Esophagus muscularis mucosa (tissue), 4 donors: ENCODE measurements around the gene KCNA1. TPM values are rescaled to one million over a fixed set of nuclear protein-coding genes. Genes with fewer than 3 reads are reported as not detected.

Source experiments
- DNase-seq: peaks from one replicate; pipeline ENCODE4 v3.0.0-alpha.2; 2017; ENCODE audit errors: extremely low spot score
- H3K27ac ChIP-seq, 4 donors: fragments of 200-600 bp; sonication (generic); replicated peaks in 1 of 4; 1 replicate in 3 of 4; 2 replicates in 1 of 4; pipeline ENCODE4 v1.5.1; 2016 to 2019; ENCODE audit warnings: mild to moderate bottlenecking in 1 of 4
- H3K27me3 ChIP-seq, 4 donors: fragments of 200-600 bp; sonication (generic); one replicate each; pipeline versions ENCODE4 v1.5.1 to v1.6.0; 2016 to 2019
- H3K36me3 ChIP-seq, 4 donors: fragments of 200-600 bp; sonication (generic); one replicate each; pipeline ENCODE4 v1.5.1; 2016 to 2019
- H3K4me1 ChIP-seq, 4 donors: fragments of 200-600 bp; sonication (generic); one replicate each; pipeline ENCODE4 v1.5.1; 2016 to 2019
- H3K4me3 ChIP-seq, 4 donors: fragments of 200-600 bp; sonication (generic); 1 replicate in 2 of 4; 2 replicates in 2 of 4; pipeline ENCODE4 v1.5.1; 2016 to 2019; ENCODE audit warnings: mild to moderate bottlenecking in 4 of 4, moderate library complexity in 1 of 4
- H3K9me3 ChIP-seq, 4 donors: fragments of 200-600 bp; sonication (generic); 1 replicate in 3 of 4; 2 replicates in 1 of 4; pipeline ENCODE4 v1.5.1; 2016 to 2019
- EP300 ChIP-seq: sonication (generic); formaldehyde crosslinking; IDR thresholded peaks from one replicate; pipeline ENCODE4 v1.6.1; 2017; ENCODE audit warnings: antibody characterized with exemption
- POLR2A ChIP-seq: fragments of 450-650 bp; IDR thresholded peaks from one replicate; pipeline ENCODE4 v1.6.1; 2017; ENCODE audit warnings: antibody characterized with exemption, moderate library complexity, mild to moderate bottlenecking, low read depth
- POLR2AphosphoS5 ChIP-seq, 2 donors: sonication (generic); formaldehyde crosslinking; IDR thresholded peaks; one replicate each; pipeline ENCODE4 v1.6.1; 2017; ENCODE audit warnings: antibody characterized with exemption in 2 of 2
- WGBS: methylation state at CpG from one replicate; pipeline ENCODE4 v1.1.5; 2018; 5-methylcytosine and 5-hydroxymethylcytosine counted together
- intact Hi-C: fragments of 100-400 bp; cut with DNase I; formaldehyde crosslinking; loops from one replicate; pipeline ENCODE4 v1.15.1; 2023
- total RNA-seq, 4 donors: library from RNA; depleted of rRNA; stranded (reverse); fragments of >200 nt; gene quantifications; one replicate each; pipeline versions ENCODE4 v1.1.0 to v1.2.1, GENCODE V29; 2016
- TF ChIP-seq, protein P1 (sequence below), 3 experiments: fragments of 200-600 bp in 2 of 3; fragments of 450-650 bp in 1 of 3; sonication (generic) in 2 of 3; IDR thresholded peaks; one replicate each; pipeline ENCODE4 v1.5.1; 2017 to 2019; ENCODE audit warnings: antibody characterized with exemption in 3 of 3, mild to moderate bottlenecking in 2 of 3, moderate library complexity in 1 of 3

The KCNA1 gene
- total RNA-seq, 4 donors from 2014 or later, result 0.17 to 0.71 TPM; not detected in 2

GRCh38 chr12:4908684-4909409 lies 858 bp upstream of the KCNA1 start:
- Histone ChIP-seq H3K27me3 (peaks cover 0 to 90% (median 37%) of the 10 kb centered on the region in 4 donors), H3K27ac (no peak overlapping the region), H3K9me3 (no peaks in the 10 kb centered on the region), H3K4me3 (peak overlapping the region in 3 of 4 donors; percentile 47 to 61 (median 53)), H3K4me1 (peaks cover 22 to 31% (median 30%) of the 10 kb centered on the region in 4 donors), H3K36me3 (no peaks in the 10 kb centered on the region)
- DNase-seq, result peak; percentile 68
- 5% methylated on average over 27 of the region's 31 CpGs for whole genome bisulfite sequencing
- intact Hi-C loops, result no loop called here
- TF ChIP-seq EP300 (no peak), POLR2AphosphoS5 (IDR thresholded peaks at IDR 0.05) (no peak), POLR2A (no peak)
- TF ChIP-seq, protein P1, sequence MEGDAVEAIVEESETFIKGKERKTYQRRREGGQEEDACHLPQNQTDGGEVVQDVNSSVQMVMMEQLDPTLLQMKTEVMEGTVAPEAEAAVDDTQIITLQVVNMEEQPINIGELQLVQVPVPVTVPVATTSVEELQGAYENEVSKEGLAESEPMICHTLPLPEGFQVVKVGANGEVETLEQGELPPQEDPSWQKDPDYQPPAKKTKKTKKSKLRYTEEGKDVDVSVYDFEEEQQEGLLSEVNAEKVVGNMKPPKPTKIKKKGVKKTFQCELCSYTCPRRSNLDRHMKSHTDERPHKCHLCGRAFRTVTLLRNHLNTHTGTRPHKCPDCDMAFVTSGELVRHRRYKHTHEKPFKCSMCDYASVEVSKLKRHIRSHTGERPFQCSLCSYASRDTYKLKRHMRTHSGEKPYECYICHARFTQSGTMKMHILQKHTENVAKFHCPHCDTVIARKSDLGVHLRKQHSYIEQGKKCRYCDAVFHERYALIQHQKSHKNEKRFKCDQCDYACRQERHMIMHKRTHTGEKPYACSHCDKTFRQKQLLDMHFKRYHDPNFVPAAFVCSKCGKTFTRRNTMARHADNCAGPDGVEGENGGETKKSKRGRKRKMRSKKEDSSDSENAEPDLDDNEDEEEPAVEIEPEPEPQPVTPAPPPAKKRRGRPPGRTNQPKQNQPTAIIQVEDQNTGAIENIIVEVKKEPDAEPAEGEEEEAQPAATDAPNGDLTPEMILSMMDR (IDR thresholded peaks at IDR 0.05), result no peak

DNA sequence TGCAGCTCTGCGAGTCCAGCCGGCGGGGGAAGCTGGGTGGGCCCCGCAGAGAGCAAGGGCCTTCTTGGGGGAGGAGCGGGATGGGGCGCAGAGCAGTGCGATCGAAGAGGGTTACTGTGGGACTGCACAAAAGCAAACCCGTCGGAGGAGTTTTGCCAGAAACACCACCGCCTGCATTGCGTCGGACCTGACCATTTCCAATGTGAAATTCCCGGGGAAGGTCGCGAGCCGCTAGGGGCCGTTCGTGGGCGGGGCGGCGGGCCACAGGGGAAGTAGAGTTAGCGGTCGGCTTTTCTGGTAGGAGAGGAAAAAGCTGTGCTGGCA lies 333 bp upstream of the KCNA1 start:
- Histone ChIP-seq H3K27ac (no peak overlapping the region), H3K4me3 (peak overlapping the region; percentile 47 to 61 (median 52)), H3K9me3 (no peaks in the 10 kb centered on the region), H3K27me3 (peaks cover 0 to 90% (median 37%) of the 10 kb centered on the region in 4 donors), H3K36me3 (no peaks in the 10 kb centered on the region), H3K4me1 (peaks cover 22 to 31% (median 30%) of the 10 kb centered on the region in 4 donors)
- intact Hi-C loops, result no loop called here
- TF ChIP-seq, protein P1 (IDR thresholded peaks at IDR 0.05), result no peak
- TF ChIP-seq POLR2A (no peak), POLR2AphosphoS5 (IDR thresholded peaks at IDR 0.05) (no peak), EP300 (no peak)
- peak; percentile 85 for DNase-seq
- WGBS, result 2% methylated on average over 17 of the region's 24 CpGs

- no peak for TF ChIP-seq POLR2AphosphoS5 (IDR thresholded peaks at IDR 0.05)
- no peak for TF ChIP-seq EP300
- TF ChIP-seq, protein P1 (IDR thresholded peaks at IDR 0.05), result no peak
- TF ChIP-seq POLR2A, result no peak
- Histone ChIP-seq H3K4me3 (peak overlapping the region; percentile 47 to 61 (median 52)), H3K9me3 (no peaks in the 10 kb centered on the region), H3K4me1 (peaks cover 22 to 31% (median 30%) of the 10 kb centered on the region in 4 donors), H3K27me3 (peaks cover 0 to 90% (median 37%) of the 10 kb centered on the region in 4 donors), H3K27ac (no peak overlapping the region), H3K36me3 (no peaks in the 10 kb centered on the region)
- intact Hi-C loops, result no loop called here
- 1% methylated on average over 28 of the region's 49 CpGs for WGBS
- DNase-seq, result peak; percentile 80
Observed at GRCh38 chr12:4910502-4911315, 1.0 kb downstream of the KCNA1 start.

DNA sequence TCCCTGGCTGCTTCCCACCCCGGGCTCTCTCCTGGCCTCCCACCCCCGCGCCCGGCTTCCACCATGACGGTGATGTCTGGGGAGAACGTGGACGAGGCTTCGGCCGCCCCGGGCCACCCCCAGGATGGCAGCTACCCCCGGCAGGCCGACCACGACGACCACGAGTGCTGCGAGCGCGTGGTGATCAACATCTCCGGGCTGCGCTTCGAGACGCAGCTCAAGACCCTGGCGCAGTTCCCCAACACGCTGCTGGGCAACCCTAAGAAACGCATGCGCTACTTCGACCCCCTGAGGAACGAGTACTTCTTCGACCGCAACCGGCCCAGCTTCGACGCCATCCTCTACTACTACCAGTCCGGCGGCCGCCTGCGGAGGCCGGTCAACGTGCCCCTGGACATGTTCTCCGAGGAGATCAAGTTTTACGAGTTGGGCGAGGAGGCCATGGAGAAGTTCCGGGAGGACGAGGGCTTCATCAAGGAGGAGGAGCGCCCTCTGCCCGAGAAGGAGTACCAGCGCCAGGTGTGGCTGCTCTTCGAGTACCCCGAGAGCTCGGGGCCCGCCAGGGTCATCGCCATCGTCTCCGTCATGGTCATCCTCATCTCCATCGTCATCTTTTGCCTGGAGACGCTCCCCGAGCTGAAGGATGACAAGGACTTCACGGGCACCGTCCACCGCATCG lies 1.8 kb downstream of the KCNA1 start:
- intact Hi-C loops, result no loop called here
- Histone ChIP-seq H3K4me3 (peak overlapping the region in 3 of 4 donors; percentile 47 to 61 (median 53)), H3K4me1 (peaks cover 22 to 31% (median 30%) of the 10 kb centered on the region in 4 donors), H3K36me3 (no peaks in the 10 kb centered on the region), H3K27ac (no peak overlapping the region), H3K9me3 (no peaks in the 10 kb centered on the region), H3K27me3 (peaks cover 0 to 85% (median 37%) of the 10 kb centered on the region in 4 donors)
- WGBS, result 55% methylated on average over 42 of the region's 61 CpGs
- TF ChIP-seq, protein P1 (IDR thresholded peaks at IDR 0.05), result no peak
- TF ChIP-seq POLR2A (no peak), EP300 (no peak), POLR2AphosphoS5 (IDR thresholded peaks at IDR 0.05) (no peak)
- peak; percentile 55 for DNase-seq
